ENCODE results near the gene ROR1.

DNA sequence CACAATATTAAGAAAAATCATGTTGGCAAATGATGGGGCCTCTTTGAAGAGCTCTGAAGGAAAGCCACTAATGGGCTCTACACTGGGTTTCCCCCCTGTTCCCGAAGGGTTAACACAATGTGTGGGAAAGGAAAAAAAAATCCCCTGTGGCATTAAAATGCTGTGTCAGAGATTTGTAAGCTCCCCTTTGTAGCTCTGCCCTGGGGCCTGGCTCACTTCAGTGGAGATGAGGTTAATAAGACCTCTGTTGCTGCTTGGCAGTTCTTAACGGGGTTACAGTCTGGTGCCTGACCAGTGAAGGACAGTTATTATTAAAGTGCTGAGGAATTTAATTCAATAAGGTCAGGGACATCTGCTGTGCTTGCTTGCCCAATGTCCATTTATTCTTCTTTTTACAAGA lies 299.9 kb downstream of the ROR1 start:
- TF ChIP-seq, protein P1, sequence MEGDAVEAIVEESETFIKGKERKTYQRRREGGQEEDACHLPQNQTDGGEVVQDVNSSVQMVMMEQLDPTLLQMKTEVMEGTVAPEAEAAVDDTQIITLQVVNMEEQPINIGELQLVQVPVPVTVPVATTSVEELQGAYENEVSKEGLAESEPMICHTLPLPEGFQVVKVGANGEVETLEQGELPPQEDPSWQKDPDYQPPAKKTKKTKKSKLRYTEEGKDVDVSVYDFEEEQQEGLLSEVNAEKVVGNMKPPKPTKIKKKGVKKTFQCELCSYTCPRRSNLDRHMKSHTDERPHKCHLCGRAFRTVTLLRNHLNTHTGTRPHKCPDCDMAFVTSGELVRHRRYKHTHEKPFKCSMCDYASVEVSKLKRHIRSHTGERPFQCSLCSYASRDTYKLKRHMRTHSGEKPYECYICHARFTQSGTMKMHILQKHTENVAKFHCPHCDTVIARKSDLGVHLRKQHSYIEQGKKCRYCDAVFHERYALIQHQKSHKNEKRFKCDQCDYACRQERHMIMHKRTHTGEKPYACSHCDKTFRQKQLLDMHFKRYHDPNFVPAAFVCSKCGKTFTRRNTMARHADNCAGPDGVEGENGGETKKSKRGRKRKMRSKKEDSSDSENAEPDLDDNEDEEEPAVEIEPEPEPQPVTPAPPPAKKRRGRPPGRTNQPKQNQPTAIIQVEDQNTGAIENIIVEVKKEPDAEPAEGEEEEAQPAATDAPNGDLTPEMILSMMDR (IDR thresholded peaks at IDR 0.05), result no peak
- no peak for TF ChIP-seq EZH2phosphoT487 (IDR thresholded peaks at IDR 0.05)

Measured in neural progenitor cell (in vitro differentiated cells).